Spleen (tissue), 11 donors: ENCODE measurements around the gene BCL7A. TPM values are rescaled to one million over a fixed set of nuclear protein-coding genes. Genes with fewer than 3 reads are reported as not detected.

Experiments used
- DNase-seq: peaks from one replicate; pipeline ENCODE4 v3.0.0-alpha.2; 2020
- H3K27ac ChIP-seq, 8 donors: fragments of 200-600 bp; sonication (generic) in 7 of 8; 1 replicate in 4 of 8; 2 replicates in 4 of 8; pipeline versions ENCODE4 v1.5.0 to v1.8.0; 2016 to 2021; ENCODE audit warnings: inconsistent platforms in 4 of 8, mild to moderate bottlenecking in 4 of 8, moderate library complexity in 1 of 8
- H3K27me3 ChIP-seq, 7 donors: fragments of 200-600 bp; sonication (generic) in 6 of 7; replicated peaks in 1 of 7; 1 replicate in 4 of 7; 2 replicates in 3 of 7; pipeline versions ENCODE4 v1.5.0 to v1.8.0; 2016 to 2021; ENCODE audit warnings: inconsistent platforms in 3 of 7, mild to moderate bottlenecking in 1 of 7
- H3K36me3 ChIP-seq, 6 donors: fragments of 200-600 bp; sonication (generic) in 5 of 6; 1 replicate in 4 of 6; 2 replicates in 2 of 6; pipeline versions ENCODE4 v1.5.0 to v1.8.0; 2016 to 2021; ENCODE audit warnings: inconsistent platforms in 2 of 6
- H3K4me1 ChIP-seq, 6 donors: fragments of 200-600 bp; sonication (generic) in 5 of 6; 1 replicate in 3 of 6; 2 replicates in 3 of 6; pipeline versions ENCODE4 v1.5.0 to v1.8.0; 2016 to 2021; ENCODE audit warnings: inconsistent platforms in 3 of 6
- H3K4me3 ChIP-seq, 8 donors: fragments of 200-600 bp; sonication (generic) in 7 of 8; 1 replicate in 4 of 8; 2 replicates in 4 of 8; pipeline versions ENCODE4 v1.5.0 to v1.8.0; 2016 to 2021; ENCODE audit warnings: inconsistent platforms in 4 of 8, mild to moderate bottlenecking in 4 of 8, moderate library complexity in 2 of 8
- H3K9me3 ChIP-seq, 8 donors: fragments of 200-600 bp; sonication (generic) in 7 of 8; 1 replicate in 4 of 8; 2 replicates in 4 of 8; pipeline versions ENCODE4 v1.5.0 to v1.8.0; 2016 to 2021; ENCODE audit warnings: inconsistent platforms in 4 of 8
- POLR2A ChIP-seq, 3 donors: fragments of 450-650 bp; IDR thresholded peaks; one replicate each; pipeline ENCODE4 v1.5.1; 2017; ENCODE audit warnings: antibody characterized with exemption in 3 of 3, mild to moderate bottlenecking in 1 of 3
- POLR2AphosphoS5 ChIP-seq, 3 donors: sonication (generic); formaldehyde crosslinking; IDR thresholded peaks; one replicate each; pipeline ENCODE4 v1.5.1; 2017; ENCODE audit warnings: antibody characterized with exemption in 3 of 3
- WGBS, 5 donors: extraction: QIAGEN DNeasy Blood & Tissue Kit in 3 of 5; methylation state at CpG; one replicate each; pipeline versions ENCODE4 v1.1.5 to v1.1.7; 2013 to 2018; 5-methylcytosine and 5-hydroxymethylcytosine counted together
- intact Hi-C: fragments of 100-400 bp; cut with DNase I; formaldehyde crosslinking; loops from one replicate; pipeline ENCODE4 v1.15.0; 2023; ENCODE audit warnings: low total_unique reads
- polyA plus RNA-seq, 3 donors: library from polyadenylated mRNA; stranded (reverse); fragments of 200-250 nt; gene quantifications; one replicate each; pipeline ENCODE4 v1.2.1, GENCODE V29; 2013
- total RNA-seq, 7 donors: library from RNA; depleted of rRNA in 3 of 7; stranded (reverse); fragments of >200 nt in 3 of 7; fragmentation: NEBNext Ultra II Directional in 4 of 7; extraction: Animal tissue kit (Norgen Biotek cat#: 25700) in 4 of 7; gene quantifications; one replicate each; pipeline versions ENCODE4 v1.1.0 to v1.2.1, GENCODE V29; 2016 to 2021
- TF ChIP-seq, protein P1 (sequence below), 11 experiments: fragments of 200-600 bp in 7 of 11; fragments of 450-650 bp in 4 of 11; sonication (generic) in 4 of 11; IDR thresholded peaks in 8 of 11; conservative IDR thresholded peaks in 3 of 11; 1 replicate in 7 of 11; 2 replicates in 4 of 11; pipeline versions ENCODE4 v1.4.0 to v1.8.0; 2016 to 2021; ENCODE audit warnings: antibody characterized with exemption in 11 of 11, inconsistent platforms in 4 of 11, mild to moderate bottlenecking in 1 of 11
- donor health status: healthy with polysubstance abuse.
- donor health status: DM: no; HTN: no; CAD: no; lungs with moderate emphysema.
- donor health status: DM: no; HTN: no; CAD: no.
- donor health status: Bipolar disorder and iron deficiency.
- donor health status: healthy.
- donor health status: DM: no; HTN: no; CAD: no.
- donor health status: DM: yes; HTN: yes; CAD: no.

Gene BCL7A
- total and polyA plus RNA-seq, 10 donors: 2.5 to 10.1 (median 7.2) TPM

DNA sequence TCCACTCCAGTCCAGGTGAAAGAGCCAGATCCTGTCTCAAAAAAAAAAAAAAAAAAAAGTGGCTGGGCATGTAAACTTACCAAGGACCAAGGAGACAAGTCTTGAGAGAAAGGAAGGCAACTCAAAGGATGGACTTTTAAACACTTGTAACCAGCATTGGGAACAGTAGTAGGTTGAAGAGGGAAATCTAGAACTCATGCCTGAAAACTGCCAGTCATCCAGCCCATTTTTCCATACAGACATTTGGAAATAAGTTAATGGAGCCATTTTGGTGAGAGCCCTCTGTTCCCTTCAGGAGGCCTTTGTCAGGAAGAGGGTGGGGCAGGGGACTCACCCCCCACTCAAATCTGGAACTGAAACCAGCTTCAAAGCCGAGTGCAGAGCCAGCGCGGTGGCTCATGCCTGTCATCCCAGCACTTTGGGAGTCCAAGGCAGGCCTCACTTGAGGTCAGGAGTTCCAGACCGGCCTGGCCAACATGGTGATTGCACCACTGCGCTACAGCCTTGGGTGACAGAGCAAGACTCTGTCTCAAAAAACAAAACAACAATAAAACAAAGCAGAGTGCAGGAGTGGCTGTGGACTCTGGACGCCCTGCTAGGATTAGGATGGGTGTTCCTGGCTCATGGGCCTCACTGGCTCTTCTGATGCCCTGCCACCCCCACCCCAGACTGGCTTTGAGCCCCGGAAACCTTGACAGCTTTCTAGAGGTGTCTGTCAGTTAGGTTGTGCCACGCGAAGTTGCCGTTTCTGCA, 55.2 kb downstream of the BCL7A start:
- intact Hi-C loops: no loop called here
- TF ChIP-seq POLR2AphosphoS5 (IDR thresholded peaks at IDR 0.05): no peak
- TF ChIP-seq POLR2A (IDR thresholded peaks at IDR 0.05): no peak
- TF ChIP-seq, protein P1, sequence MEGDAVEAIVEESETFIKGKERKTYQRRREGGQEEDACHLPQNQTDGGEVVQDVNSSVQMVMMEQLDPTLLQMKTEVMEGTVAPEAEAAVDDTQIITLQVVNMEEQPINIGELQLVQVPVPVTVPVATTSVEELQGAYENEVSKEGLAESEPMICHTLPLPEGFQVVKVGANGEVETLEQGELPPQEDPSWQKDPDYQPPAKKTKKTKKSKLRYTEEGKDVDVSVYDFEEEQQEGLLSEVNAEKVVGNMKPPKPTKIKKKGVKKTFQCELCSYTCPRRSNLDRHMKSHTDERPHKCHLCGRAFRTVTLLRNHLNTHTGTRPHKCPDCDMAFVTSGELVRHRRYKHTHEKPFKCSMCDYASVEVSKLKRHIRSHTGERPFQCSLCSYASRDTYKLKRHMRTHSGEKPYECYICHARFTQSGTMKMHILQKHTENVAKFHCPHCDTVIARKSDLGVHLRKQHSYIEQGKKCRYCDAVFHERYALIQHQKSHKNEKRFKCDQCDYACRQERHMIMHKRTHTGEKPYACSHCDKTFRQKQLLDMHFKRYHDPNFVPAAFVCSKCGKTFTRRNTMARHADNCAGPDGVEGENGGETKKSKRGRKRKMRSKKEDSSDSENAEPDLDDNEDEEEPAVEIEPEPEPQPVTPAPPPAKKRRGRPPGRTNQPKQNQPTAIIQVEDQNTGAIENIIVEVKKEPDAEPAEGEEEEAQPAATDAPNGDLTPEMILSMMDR (IDR thresholded peaks at IDR 0.05 in 8 of 11, conservative IDR thresholded peaks at IDR 0.05 in 3 of 11): no peak
- Histone ChIP-seq H3K27me3 (no peaks in the 10 kb centered on the region), H3K27ac (peak overlapping the region in 1 of 8 donors; percentile 92), H3K36me3 (no peaks in the 10 kb centered on the region), H3K4me1 (peaks cover 23 to 58% (median 41%) of the 10 kb centered on the region in 6 donors), H3K9me3 (no peaks in the 10 kb centered on the region), H3K4me3 (peak overlapping the region in 1 of 8 donors; percentile 86)
- 71 to 84% (median 72%) methylated on average over 9 to 10 of the region's 10 CpGs for WGBS, 5 donors
- peak; percentile 79 for DNase-seq

DNA sequence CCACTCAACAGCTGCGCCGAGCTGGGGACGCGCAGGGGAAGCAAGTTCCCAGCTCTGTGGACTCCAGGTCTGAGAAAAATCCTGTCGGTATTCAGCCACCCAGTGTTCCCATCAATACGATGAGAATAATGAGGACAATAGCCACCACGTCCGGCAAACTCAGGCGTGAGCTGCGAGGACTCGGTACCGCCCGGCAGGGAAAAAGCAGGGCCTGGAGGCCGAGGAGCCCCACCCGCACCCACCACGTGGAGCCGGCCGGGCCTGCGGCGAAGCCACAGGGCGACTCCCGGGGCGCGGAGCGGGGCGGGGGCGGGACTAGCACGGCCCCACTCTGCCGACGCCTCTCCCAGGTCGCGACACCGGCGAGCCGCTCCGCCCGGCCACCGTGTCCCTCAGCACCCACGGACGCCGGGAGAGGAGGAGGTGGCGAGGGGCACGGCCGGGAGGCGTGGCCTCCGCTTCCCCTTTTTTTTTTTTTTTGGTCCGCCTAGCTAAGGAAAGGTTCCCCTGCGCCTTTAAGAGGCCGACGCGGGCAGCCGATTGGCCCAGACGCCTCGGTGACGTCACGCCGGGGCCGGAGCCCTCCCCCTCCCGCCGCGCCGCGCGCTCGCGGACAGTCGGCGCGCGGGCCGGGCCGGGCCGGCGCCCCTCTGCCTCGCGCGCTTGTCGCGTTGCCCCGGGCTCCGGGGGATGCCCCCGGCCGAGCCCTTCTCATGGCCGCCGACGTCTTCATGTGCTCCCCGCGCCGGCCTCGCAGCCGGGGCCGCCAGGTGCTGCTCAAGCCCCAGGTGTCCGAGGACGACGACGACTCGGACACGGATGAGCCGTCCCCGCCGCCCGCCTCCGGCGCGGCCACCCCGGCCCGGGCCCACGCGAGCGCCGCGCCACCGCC, 56.7 kb downstream of the BCL7A start, which contains the start of gene MLXIP:
MLXIP (plus strand) TSS at position 616 of the 892 bp plus-strand sequence; CDS start at position 714, 98 bp downstream.
- intact Hi-C loops: no loop called here
- peaks cover 37 to 70% (median 56%) of the 10 kb centered on the region in 6 donors for H3K4me1 ChIP-seq
- DNase-seq: peak; percentile 98

DNA sequence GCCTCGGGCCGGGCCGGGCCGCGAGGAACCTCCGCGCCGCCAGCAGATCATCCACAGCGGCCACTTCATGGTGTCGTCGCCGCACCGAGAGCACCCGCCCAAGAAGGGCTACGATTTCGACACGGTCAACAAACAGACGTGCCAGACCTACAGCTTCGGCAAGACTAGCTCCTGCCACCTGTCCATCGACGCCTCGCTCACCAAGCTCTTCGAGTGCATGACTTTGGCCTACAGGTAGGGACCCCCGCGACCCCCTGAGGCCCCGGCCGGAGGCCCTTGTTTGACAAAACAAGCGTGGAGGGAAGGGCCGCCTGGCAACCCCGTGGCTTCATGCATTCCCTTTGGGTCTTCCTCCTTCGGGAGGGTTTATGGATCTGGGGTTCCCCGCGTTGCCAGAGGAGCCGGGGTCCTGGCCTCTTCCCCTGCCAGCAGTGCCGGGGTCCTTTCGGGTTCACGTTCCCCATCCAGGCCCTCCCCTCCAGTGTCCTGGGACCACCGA, 57.4 kb downstream of the BCL7A start:
- TF ChIP-seq, protein P1 (IDR thresholded peaks at IDR 0.05 in 8 of 11, conservative IDR thresholded peaks at IDR 0.05 in 3 of 11): no peak
- TF ChIP-seq POLR2A (IDR thresholded peaks at IDR 0.05) (no peak), POLR2AphosphoS5 (IDR thresholded peaks at IDR 0.05) (no peak)
- H3K4me3 ChIP-seq: peak overlapping the region; percentile 72 to 92 (median 83)
- peaks cover 41 to 77% (median 63%) of the 10 kb centered on the region in 6 donors for H3K4me1 ChIP-seq
- WGBS, 5 donors: 0 to 1% (median 0%) methylated on average over 17 to 38 of the region's 38 CpGs
- DNase-seq: peak; percentile 89
- no peaks in the 10 kb centered on the region for H3K27me3 ChIP-seq
- H3K36me3 ChIP-seq: peaks cover 0 to 7% (median 0%) of the 10 kb centered on the region in 6 donors
- intact Hi-C loops: no loop called here
- H3K27ac ChIP-seq: peak overlapping the region; percentile 67 to 92 (median 87)
- no peaks in the 10 kb centered on the region for H3K9me3 ChIP-seq

More for the DNA sequence above, 56.7 kb downstream of the BCL7A start, which contains the start of gene MLXIP:
- peak within 1 kb of the TSS; percentile 78 to 92 (median 87) for H3K27ac ChIP-seq
- WGBS, 5 donors: 0 to 1% (median 1%) methylated on average over 78 to 113 of the region's 113 CpGs
- no peaks in the 10 kb centered on the region for H3K36me3 ChIP-seq
- TF ChIP-seq POLR2A (IDR thresholded peaks at IDR 0.05) (peak; percentile 20 to 95 (median 92)), POLR2AphosphoS5 (IDR thresholded peaks at IDR 0.05) (peak; percentile 89 to 91 (median 89))
- TF ChIP-seq, protein P1 (IDR thresholded peaks at IDR 0.05 in 8 of 11, conservative IDR thresholded peaks at IDR 0.05 in 3 of 11): peak in 2 of 11 experiments; percentile 12 to 16
- no peaks in the 10 kb centered on the region for H3K9me3 ChIP-seq
- no peaks in the 10 kb centered on the region for H3K27me3 ChIP-seq
- H3K4me3 ChIP-seq: peak within 1 kb of the TSS; percentile 72 to 92 (median 83)
